Testis (tissue), 3 donors: ENCODE results near the gene RGS5. TPM values are rescaled to one million over a fixed set of nuclear protein-coding genes. Genes with fewer than 3 reads are reported as not detected.
A peak's percentile ranks its signal among the peaks of the same experiment; 100 is the strongest.

Experiments used
- DNase-seq: peaks from one replicate; pipeline ENCODE4 v3.0.0-alpha.2; 2019
- H3K27ac ChIP-seq, 2 donors: fragments of 200-600 bp; sonication (generic); one replicate each; pipeline ENCODE4 v1.5.1; 2019
- H3K27me3 ChIP-seq: fragments of 200-600 bp; sonication (generic); one replicate; pipeline ENCODE4 v1.5.1; 2019
- H3K36me3 ChIP-seq: fragments of 200-600 bp; sonication (generic); one replicate; pipeline ENCODE4 v1.5.1; 2017; ENCODE audit warnings: low read depth; ENCODE audit errors: missing control alignments
- H3K4me1 ChIP-seq: fragments of 200-600 bp; sonication (generic); one replicate; pipeline ENCODE4 v1.5.1; 2019
- H3K4me3 ChIP-seq, 2 donors: fragments of 200-600 bp; sonication (generic); one replicate each; pipeline ENCODE4 v1.5.1; 2017 to 2019
- H3K9me3 ChIP-seq: fragments of 200-600 bp; sonication (generic); one replicate; pipeline ENCODE4 v1.5.1; 2017
- CTCF ChIP-seq, 3 experiments: fragments of 450-650 bp in 2 of 3; fragments of 200-600 bp in 1 of 3; sonication (generic) in 1 of 3; IDR thresholded peaks; one replicate each; pipeline ENCODE4 v1.5.1; 2016 to 2019; ENCODE audit warnings: antibody characterized with exemption in 3 of 3, mild to moderate bottlenecking in 2 of 3, moderate library complexity in 1 of 3
- POLR2A ChIP-seq: fragments of 450-650 bp; IDR thresholded peaks from one replicate; pipeline ENCODE4 v1.6.1; 2017; ENCODE audit warnings: antibody characterized with exemption, mild to moderate bottlenecking, moderate library complexity
- WGBS, 2 donors: methylation state at CpG; one replicate each; pipeline ENCODE4 v1.1.5; 2018; 5-methylcytosine and 5-hydroxymethylcytosine counted together
- intact Hi-C: fragments of 100-400 bp; cut with DNase I; formaldehyde crosslinking; loops from one replicate; pipeline ENCODE4 v1.15.1; 2023; ENCODE audit warnings: low total_unique reads
- polyA plus RNA-seq: library from polyadenylated mRNA; stranded (reverse); fragments of 350-450 nt; fragmentation: Illumina TruSeq; extraction: RNeasy Lipid Tissue Mini Kit (QIAGEN cat#74804); gene quantifications from one replicate; pipeline ENCODE4 v1.2.3, GENCODE V29; 2014; ENCODE audit warnings: low read depth, low replicate concordance; ENCODE audit not compliant: insufficient read depth
- total RNA-seq, 2 donors: library from RNA; depleted of rRNA; stranded (reverse); fragments of >200 nt; gene quantifications; one replicate each; pipeline ENCODE4 v1.2.3, GENCODE V29; 2016

RGS5 gene
- total and polyA plus RNA-seq, 3 donors from 2014 or later: 84.7 to 237 (median 214) TPM

- H3K9me3 ChIP-seq: no peaks in the 10 kb centered on the region
- H3K36me3 ChIP-seq: no peaks in the 10 kb centered on the region
- H3K27ac ChIP-seq: no peak overlapping the region
- no peaks in the 10 kb centered on the region for H3K27me3 ChIP-seq
- 59 to 64% methylated on average over 2 of the region's 2 CpGs for WGBS, 2 donors
- H3K4me3 ChIP-seq: no peak overlapping the region
- H3K4me1 ChIP-seq: no peaks in the 10 kb centered on the region
- intact Hi-C loops: no loop called here
- DNase-seq: no peak
- TF ChIP-seq POLR2A: no peak
- no peak for TF ChIP-seq CTCF (IDR thresholded peaks at IDR 0.05)
Observed at GRCh38 chr1:163106364-163106987, 96.2 kb downstream of the RGS5 start.

- DNase-seq: no peak
- WGBS, 2 donors: 79 to 80% methylated on average over 4 of the region's 4 CpGs
- H3K36me3 ChIP-seq: no peaks in the 10 kb centered on the region
- intact Hi-C loops: no loop called here
- no peaks in the 10 kb centered on the region for H3K4me1 ChIP-seq
- H3K27ac ChIP-seq: no peak overlapping the region
- no peaks in the 10 kb centered on the region for H3K9me3 ChIP-seq
- no peak for TF ChIP-seq POLR2A
- no peak for TF ChIP-seq CTCF (IDR thresholded peaks at IDR 0.05)
- no peak overlapping the region for H3K4me3 ChIP-seq
- H3K27me3 ChIP-seq: no peaks in the 10 kb centered on the region
Observed at GRCh38 chr1:163104385-163105099, 98.2 kb downstream of the RGS5 start.

GRCh38 chr1:163102590-163102989 lies 100.1 kb downstream of the RGS5 start:
- Histone ChIP-seq H3K4me3 (no peak overlapping the region), H3K27me3 (no peaks in the 10 kb centered on the region), H3K4me1 (no peaks in the 10 kb centered on the region), H3K36me3 (no peaks in the 10 kb centered on the region), H3K27ac (no peak overlapping the region), H3K9me3 (no peaks in the 10 kb centered on the region)
- intact Hi-C loops: no loop called here
- 91 to 94% methylated on average over 1 of the region's 1 CpG for WGBS, 2 donors
- no peak for DNase-seq
- TF ChIP-seq CTCF (IDR thresholded peaks at IDR 0.05) (no peak), POLR2A (no peak)

GRCh38 chr1:163095213-163095612 lies 107.5 kb downstream of the RGS5 start:
- no peaks in the 10 kb centered on the region for H3K36me3 ChIP-seq
- no peak overlapping the region for H3K4me3 ChIP-seq
- H3K4me1 ChIP-seq: peaks cover 4% of the 10 kb centered on the region
- WGBS, 2 donors: 44 to 50% methylated on average over 1 of the region's 1 CpG
- no peaks in the 10 kb centered on the region for H3K9me3 ChIP-seq
- peak overlapping the region; percentile 42 to 59 for H3K27ac ChIP-seq
- TF ChIP-seq CTCF (IDR thresholded peaks at IDR 0.05) (no peak), POLR2A (no peak)
- no peaks in the 10 kb centered on the region for H3K27me3 ChIP-seq
- no peak for DNase-seq
- intact Hi-C loops: no loop called here
